Small intestine (tissue), 7 donors: ENCODE results near the gene IDH3B. TPM values are rescaled to one million over a fixed set of nuclear protein-coding genes. Genes with fewer than 3 reads are reported as not detected.

Experiments
- DNase-seq, 2 donors: peaks; one replicate each; pipeline versions ENCODE4 v3.0.0 to v3.0.0-alpha.2; 2013
- FAIRE-seq: peaks from 2 replicates; lab custom pipeline; 2012; peaks lifted over from hg19 to GRCh38; lab: Jason Lieb, UNC
- H3K27ac ChIP-seq, 3 donors: one replicate each; pipeline ENCODE4 v1.5.1; 2013; ENCODE audit warnings: low read length in 2 of 3, mild to moderate bottlenecking in 2 of 3, control low read depth in 1 of 3, inconsistent platforms in 1 of 3, low read depth in 1 of 3, moderate library complexity in 1 of 3
- H3K27me3 ChIP-seq, 3 donors: one replicate each; pipeline ENCODE4 v1.6.1; 2013; ENCODE audit warnings: low read length in 3 of 3, inconsistent platforms in 1 of 3; ENCODE audit not compliant: control insufficient read depth in 3 of 3, insufficient read depth in 3 of 3
- H3K36me3 ChIP-seq, 3 donors: one replicate each; pipeline ENCODE4 v1.6.1; 2013; ENCODE audit warnings: low read length in 3 of 3, inconsistent platforms in 1 of 3, low read depth in 1 of 3, mild to moderate bottlenecking in 1 of 3, moderate library complexity in 1 of 3; ENCODE audit not compliant: control insufficient read depth in 3 of 3, insufficient read depth in 2 of 3
- H3K4me1 ChIP-seq, 3 donors: one replicate each; pipeline ENCODE4 v1.6.1; 2013; ENCODE audit warnings: low read length in 2 of 3, inconsistent platforms in 1 of 3, low read depth in 1 of 3, mild to moderate bottlenecking in 1 of 3, moderate library complexity in 1 of 3; ENCODE audit not compliant: control insufficient read depth in 3 of 3, insufficient read depth in 2 of 3
- H3K4me3 ChIP-seq, 3 donors: one replicate each; pipeline ENCODE4 v1.5.1; 2013; ENCODE audit warnings: low read length in 3 of 3, control low read depth in 1 of 3, inconsistent platforms in 1 of 3, low read depth in 1 of 3, mild to moderate bottlenecking in 1 of 3, moderate library complexity in 1 of 3
- H3K9me3 ChIP-seq, 2 donors: one replicate each; pipeline ENCODE4 v1.6.1; 2013; ENCODE audit warnings: low read depth in 1 of 2, low read length in 1 of 2; ENCODE audit not compliant: control insufficient read depth in 2 of 2, insufficient read depth in 1 of 2
- WGBS, 3 donors: extraction: QIAGEN DNeasy Blood & Tissue Kit; methylation state at CpG; one replicate each; pipeline ENCODE4 v1.1.7; 2013; 5-methylcytosine and 5-hydroxymethylcytosine counted together
- polyA plus RNA-seq, 4 donors: library from polyadenylated mRNA; stranded (reverse) in 3 of 4; unstranded in 1 of 4; fragments of 200-250 nt in 3 of 4; fragments of 120-200 nt in 1 of 4; gene quantifications; one replicate each; pipeline versions ENCODE4 v1.2.1 to v1.2.3, GENCODE V29; 2013
- donor health status: healthy with polysubstance abuse.
- donor health status: control.
- donor health status: control.
- donor health status: Bipolar disorder and iron deficiency.
- donor health status: healthy.

Gene IDH3B
- polyA plus RNA-seq, 4 donors, result 116 to 142 (median 129) TPM

DNA sequence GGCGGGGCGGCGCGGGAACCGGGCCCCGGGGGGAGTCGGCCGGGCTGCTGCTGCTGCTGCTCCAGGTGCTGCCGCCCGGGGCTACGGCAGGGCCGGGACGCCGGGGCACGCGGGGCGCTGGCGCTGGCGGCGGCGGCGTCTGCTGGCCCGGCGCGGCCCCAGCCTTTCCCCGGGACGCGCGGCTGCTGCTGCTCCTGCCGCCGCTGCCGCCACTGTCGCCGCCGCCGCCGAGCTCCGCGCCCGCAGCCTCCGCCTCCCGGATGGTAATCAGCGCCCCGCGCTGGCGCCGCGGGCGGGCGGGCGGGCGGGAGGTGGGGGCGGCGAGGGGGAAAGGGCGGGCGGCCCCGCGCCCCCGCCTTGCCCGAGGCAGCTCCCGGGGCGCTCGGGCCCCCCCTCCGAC, 28.9 kb upstream of the IDH3B start:
- no peak overlapping the region for H3K27ac ChIP-seq
- peaks cover 11 to 70% (median 14%) of the 10 kb centered on the region in 3 donors for H3K27me3 ChIP-seq
- no peaks in the 10 kb centered on the region for H3K4me1 ChIP-seq
- no peak for FAIRE-seq
- no peaks in the 10 kb centered on the region for H3K9me3 ChIP-seq
- no peaks in the 10 kb centered on the region for H3K36me3 ChIP-seq
- peak overlapping the region in 2 of 3 donors; percentile 28 to 62 for H3K4me3 ChIP-seq
- WGBS, 3 donors, result 0 to 2% (median 1%) methylated on average over 12 to 64 of the region's 64 CpGs
- peak in 1 of 2 donors; percentile 35 for DNase-seq

DNA sequence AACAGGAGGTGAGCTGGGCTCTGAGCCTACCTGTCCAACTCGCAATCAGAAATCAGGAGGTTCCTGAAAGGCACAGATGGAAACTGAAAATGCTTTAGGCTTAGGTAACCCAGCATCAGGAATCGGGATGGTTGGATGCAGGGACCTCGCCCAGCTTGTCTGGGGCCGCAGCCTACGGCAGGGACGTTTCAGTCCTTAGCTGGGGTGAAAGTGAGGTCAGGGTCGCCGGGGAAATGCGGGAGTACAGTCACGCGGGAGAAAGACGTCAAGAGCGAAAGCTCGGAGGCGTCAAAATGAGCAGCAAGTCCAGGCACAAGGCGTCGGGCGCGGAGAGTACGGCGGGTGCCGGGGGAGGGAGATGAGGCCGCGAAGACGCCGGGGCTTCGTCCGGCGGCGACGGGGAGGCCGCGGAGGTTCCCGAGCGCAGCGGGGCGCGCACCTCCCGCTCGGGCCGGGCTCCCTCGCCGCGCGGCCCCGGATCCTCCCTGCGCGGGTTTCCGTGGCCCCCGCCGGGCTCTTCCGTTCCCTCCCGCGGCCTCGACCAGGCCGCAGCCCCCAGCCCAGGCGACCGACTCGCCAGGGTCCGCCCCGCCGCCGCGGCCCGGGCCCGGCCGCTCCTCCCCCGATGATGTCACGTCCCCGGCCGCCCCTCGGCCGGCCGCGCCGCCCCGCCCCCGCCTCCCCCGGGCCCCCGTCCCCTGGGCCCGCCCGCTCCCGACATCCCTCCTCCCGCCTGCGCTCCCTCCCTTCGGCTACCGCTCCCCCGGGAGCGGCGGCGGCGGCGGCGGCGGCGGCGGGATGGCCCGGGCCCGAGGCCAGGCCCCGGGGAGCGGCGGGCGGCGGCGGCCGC, 28.2 kb upstream of the IDH3B start, which contains the start of gene EBF4:
EBF4 (plus strand) TSS at position 745 of the 850 bp plus-strand sequence. CDS start 866 bp downstream, outside the sequence.
- peaks cover 11 to 74% (median 14%) of the 10 kb centered on the region in 3 donors for H3K27me3 ChIP-seq
- WGBS, 3 donors, result 3 to 5% (median 5%) methylated on average over 28 to 106 of the region's 106 CpGs

DNA sequence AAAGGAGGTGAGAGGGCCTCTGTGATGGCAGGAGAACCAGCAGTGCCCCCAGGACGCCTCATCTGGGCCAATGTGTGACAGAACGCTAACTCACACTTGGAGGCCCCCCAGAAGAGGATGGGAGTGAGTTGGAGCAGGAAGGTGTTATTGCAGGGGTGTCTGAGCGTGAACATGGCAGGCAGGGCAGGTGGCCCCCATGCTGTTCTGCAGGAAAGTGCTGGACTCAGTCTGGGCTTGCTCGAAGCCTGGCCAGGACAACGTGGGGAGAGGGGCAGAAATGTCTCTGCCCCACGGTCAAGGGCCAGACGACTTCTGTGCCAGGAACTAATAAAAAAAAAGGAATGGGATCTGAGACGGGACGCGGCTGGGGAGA, 27.6 kb upstream of the IDH3B start:
- Histone ChIP-seq H3K4me1 (no peaks in the 10 kb centered on the region), H3K27me3 (peaks cover 11 to 75% (median 14%) of the 10 kb centered on the region in 3 donors), H3K36me3 (no peaks in the 10 kb centered on the region), H3K4me3 (peak overlapping the region in 1 of 3 donors; percentile 30), H3K27ac (no peak overlapping the region), H3K9me3 (no peaks in the 10 kb centered on the region)
- DNase-seq (no peak), FAIRE-seq (no peak)
- WGBS, 3 donors, result 36 to 64% (median 45%) methylated on average over 10 of the region's 10 CpGs

More for the DNA sequence above, 28.2 kb upstream of the IDH3B start, which contains the start of gene EBF4:
- no peak for FAIRE-seq
- DNase-seq, result peak; percentile 10 to 55
- H3K4me1 ChIP-seq, result no peaks in the 10 kb centered on the region
- H3K36me3 ChIP-seq, result no peaks in the 10 kb centered on the region
- peak within 1 kb of the TSS in 1 of 3 donors; percentile 69 for H3K27ac ChIP-seq
- H3K9me3 ChIP-seq, result no peaks in the 10 kb centered on the region
- peak within 1 kb of the TSS; percentile 28 to 62 (median 30) for H3K4me3 ChIP-seq

DNA sequence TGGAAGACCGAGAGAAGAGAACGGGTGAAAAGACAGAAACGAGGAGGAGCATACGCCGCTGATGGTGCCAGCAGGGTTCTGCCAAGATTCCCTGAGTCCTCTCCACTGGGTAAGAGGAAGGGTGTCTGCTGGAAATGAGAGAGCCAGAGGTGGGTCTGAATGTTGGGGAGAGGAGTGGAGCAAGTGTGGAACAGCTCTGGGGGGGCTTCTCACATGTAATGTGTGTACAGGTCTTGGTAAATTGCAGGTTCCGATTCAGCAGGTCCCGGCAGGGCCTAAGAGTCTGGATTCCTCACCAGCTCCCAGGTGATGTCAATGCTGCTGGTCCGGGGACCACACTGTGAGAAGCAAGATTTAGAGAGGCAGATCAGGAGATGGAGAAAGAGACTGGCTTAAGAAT, 27.1 kb upstream of the IDH3B start:
- Histone ChIP-seq H3K27me3 (peaks cover 11 to 78% (median 14%) of the 10 kb centered on the region in 3 donors), H3K27ac (no peak overlapping the region), H3K36me3 (no peaks in the 10 kb centered on the region), H3K4me1 (no peaks in the 10 kb centered on the region), H3K9me3 (no peaks in the 10 kb centered on the region), H3K4me3 (no peak overlapping the region)
- DNase-seq (no peak), FAIRE-seq (no peak)
- 65 to 84% (median 75%) methylated on average over 8 of the region's 8 CpGs for WGBS, 3 donors

DNA sequence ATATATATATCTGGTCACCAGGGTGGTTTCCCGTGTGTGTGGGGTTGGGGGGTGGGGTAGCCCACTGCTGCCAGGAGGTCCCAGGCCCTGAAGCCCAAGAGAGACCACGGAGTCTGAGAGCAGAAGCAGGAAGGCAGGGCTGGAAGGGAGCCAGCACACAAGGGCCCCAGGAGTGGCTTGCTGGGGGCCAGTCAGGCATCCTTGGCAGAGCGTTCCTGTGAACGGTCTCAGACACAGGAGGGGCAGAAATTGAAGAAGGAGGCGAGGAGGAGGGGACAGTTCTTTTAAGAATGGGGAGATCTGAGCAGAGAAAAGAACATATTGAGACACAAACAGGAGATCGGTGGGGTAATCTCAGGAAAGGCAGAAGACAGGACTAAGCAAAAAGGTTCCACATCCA, 26.7 kb upstream of the IDH3B start:
- Histone ChIP-seq H3K27ac (no peak overlapping the region), H3K36me3 (no peaks in the 10 kb centered on the region), H3K4me1 (no peaks in the 10 kb centered on the region), H3K27me3 (peaks cover 11 to 77% (median 14%) of the 10 kb centered on the region in 3 donors), H3K4me3 (no peak overlapping the region), H3K9me3 (no peaks in the 10 kb centered on the region)
- DNase-seq (no peak), FAIRE-seq (no peak)
- 46 to 62% (median 50%) methylated on average over 6 of the region's 6 CpGs for WGBS, 3 donors

DNA sequence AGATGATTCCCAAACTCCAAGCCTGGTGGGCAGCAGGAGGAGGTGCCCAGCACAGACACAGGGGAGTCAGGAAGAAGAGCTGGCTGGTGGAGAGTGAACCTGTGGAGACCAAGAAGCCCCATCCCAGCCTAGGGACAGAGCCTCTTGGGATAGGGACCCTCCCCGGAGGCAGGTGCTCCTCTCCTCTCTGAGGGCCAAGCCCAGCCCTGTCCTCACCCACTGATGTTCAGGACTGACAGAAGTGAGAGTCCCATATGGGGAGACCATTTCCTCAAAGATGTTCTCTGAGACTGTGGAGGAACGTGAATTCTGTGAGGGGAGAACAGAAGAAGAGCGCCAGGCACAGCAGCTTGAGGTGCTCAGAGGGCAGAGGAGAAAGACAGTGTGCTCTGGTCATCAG, 26.2 kb upstream of the IDH3B start:
- Histone ChIP-seq H3K9me3 (no peaks in the 10 kb centered on the region), H3K4me3 (no peak overlapping the region), H3K27ac (no peak overlapping the region), H3K36me3 (no peaks in the 10 kb centered on the region), H3K27me3 (peaks cover 11 to 72% (median 12%) of the 10 kb centered on the region in 3 donors), H3K4me1 (no peaks in the 10 kb centered on the region)
- DNase-seq (no peak), FAIRE-seq (no peak)
- WGBS, 3 donors, result 66 to 79% (median 76%) methylated on average over 3 of the region's 3 CpGs

DNA sequence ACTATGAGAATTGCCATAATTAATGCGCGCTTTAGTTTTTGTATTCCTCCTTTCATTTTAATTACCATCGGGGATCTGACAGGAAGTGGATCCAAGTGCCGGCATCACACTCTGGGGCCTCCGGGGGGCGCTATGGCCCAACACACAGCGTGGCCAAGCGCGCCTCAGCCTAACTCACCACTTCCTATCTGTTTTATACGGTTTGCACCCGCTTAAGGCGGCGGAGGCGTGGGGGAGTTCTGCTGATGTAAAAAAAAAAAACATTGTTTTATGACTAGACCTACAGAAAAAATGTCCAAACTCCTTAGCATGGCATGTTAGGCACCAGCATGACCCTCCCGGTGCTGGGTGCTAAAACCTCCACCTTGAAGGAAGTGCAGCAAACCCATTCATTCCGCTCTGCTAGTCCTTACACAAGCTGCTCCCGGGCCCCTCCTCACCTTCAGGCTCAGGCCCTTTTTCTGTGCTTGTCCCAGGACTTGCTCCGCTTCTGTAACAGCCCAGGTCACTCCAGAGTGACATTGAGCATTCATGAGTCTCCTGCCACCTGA, 24.1 kb upstream of the IDH3B start:
- H3K27ac ChIP-seq, result no peak overlapping the region
- H3K4me3 ChIP-seq, result no peak overlapping the region
- FAIRE-seq (no peak), DNase-seq (peak; percentile 21 to 56)
- H3K36me3 ChIP-seq, result no peaks in the 10 kb centered on the region
- no peaks in the 10 kb centered on the region for H3K4me1 ChIP-seq
- H3K9me3 ChIP-seq, result no peaks in the 10 kb centered on the region
- H3K27me3 ChIP-seq, result peaks cover 3 to 61% (median 8%) of the 10 kb centered on the region in 3 donors
- WGBS, 3 donors, result 16 to 24% (median 22%) methylated on average over 18 of the region's 18 CpGs

DNA sequence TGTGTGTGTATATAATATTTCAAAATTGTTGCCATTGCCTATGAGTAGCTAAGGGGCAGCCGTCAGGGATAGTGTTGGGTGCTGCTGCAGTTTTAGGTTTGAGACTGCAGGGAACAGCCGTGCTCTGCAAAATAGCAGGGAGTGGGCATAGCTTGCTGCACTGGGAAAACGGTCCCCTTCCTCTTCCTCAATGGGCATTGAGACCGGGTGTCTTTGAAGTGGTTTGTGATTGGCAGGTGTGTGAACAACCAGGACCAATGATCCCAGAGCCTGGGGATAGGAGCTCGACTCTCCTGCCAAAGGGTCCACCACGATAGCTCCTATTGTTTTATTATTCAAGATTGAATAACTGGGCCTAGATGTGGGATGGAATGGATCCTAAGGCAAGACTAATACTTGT, 23.5 kb upstream of the IDH3B start:
- Histone ChIP-seq H3K9me3 (no peaks in the 10 kb centered on the region), H3K36me3 (no peaks in the 10 kb centered on the region), H3K4me1 (no peaks in the 10 kb centered on the region), H3K4me3 (no peak overlapping the region), H3K27ac (no peak overlapping the region), H3K27me3 (peaks cover 3 to 61% (median 8%) of the 10 kb centered on the region in 3 donors)
- DNase-seq (no peak), FAIRE-seq (no peak)
- WGBS, 3 donors, result 41 to 45% (median 44%) methylated on average over 6 of the region's 6 CpGs
